ENCODE data around the gene COPZ1. TPM values are rescaled to one million over a fixed set of nuclear protein-coding genes. Genes with fewer than 3 reads are reported as not detected.

COPZ1 gene
- total and polyA plus RNA-seq, 4 donors, result 98.8 to 163 (median 136) TPM

DNA sequence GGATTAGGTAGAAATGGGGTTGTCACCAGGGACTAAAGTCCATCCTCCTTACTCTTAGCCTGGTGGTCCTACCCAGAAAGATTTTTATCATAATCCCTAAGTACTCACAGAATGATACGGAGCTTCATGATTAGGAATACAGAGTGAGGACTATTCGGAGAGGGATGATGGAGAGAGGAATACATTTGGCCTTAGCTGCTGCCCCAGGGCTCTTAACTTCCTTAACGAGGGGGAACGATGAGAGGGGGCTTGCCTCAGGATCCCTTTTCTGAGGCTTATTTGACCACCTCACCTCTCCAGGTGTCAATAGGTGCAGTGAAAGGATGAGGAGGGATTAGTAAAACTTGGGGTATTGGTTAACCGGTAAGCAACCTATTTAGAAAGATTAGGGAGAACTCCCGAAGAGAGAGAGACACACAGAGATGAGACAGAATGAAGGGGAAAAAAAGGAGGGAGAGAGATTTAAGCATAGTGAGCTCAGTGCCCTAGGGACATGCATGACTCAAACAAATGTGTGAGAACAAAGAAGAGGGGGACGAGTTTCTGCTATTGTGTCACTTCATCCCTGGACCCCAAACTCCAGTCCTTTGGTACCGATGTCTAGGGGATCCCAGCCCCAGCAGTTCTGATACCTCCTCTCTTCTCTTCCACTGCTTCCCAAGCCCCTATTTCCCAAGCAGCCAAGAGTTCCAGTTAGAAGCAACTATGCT is 25.3 kb upstream of the COPZ1 start:
- WGBS, 2 donors, result 32 to 54% methylated on average over 8 of the region's 8 CpGs
- DNase-seq (no peak), ATAC-seq (ENCODE audit: insufficient read depth, low FRiP score) (no peak)
- peak overlapping the region in 1 of 2 donors; percentile 23 for H3K9ac ChIP-seq (ENCODE audit: insufficient read depth in 1 of 2, low read length in 2 of 2)
- H3K4me1 ChIP-seq (ENCODE audit: control insufficient read depth in 5 of 5, insufficient read depth in 5 of 5, low read length in 5 of 5), result peaks cover 0 to 11% (median 3%) of the 10 kb centered on the region in 5 donors
- H3K4me3 ChIP-seq, result no peak overlapping the region
- peaks cover 0 to 21% (median 20%) of the 10 kb centered on the region in 3 donors for H3K27me3 ChIP-seq (ENCODE audit: control insufficient read depth in 3 of 3, insufficient read depth in 3 of 3, low read length in 2 of 3)
- H3K27ac ChIP-seq (ENCODE audit: low read depth in 1 of 2, low read length in 1 of 2), result no peak overlapping the region
- H3K36me3 ChIP-seq (ENCODE audit: control insufficient read depth in 4 of 4, insufficient read depth in 4 of 4, low read length in 4 of 4), result no peaks in the 10 kb centered on the region
- no peak for TF ChIP-seq CTCF (IDR thresholded peaks at IDR 0.05; ENCODE audit: control extremely low read depth, extremely low read depth)
- H3K9me3 ChIP-seq (ENCODE audit: control insufficient read depth in 4 of 4, insufficient read depth in 3 of 4, low read length in 3 of 4), result no peaks in the 10 kb centered on the region

- 14 to 31% methylated on average over 3 of the region's 3 CpGs for WGBS, 2 donors
- Histone ChIP-seq H3K9me3 (ENCODE audit: control insufficient read depth in 4 of 4, insufficient read depth in 3 of 4, low read length in 3 of 4) (no peaks in the 10 kb centered on the region), H3K36me3 (ENCODE audit: control insufficient read depth in 4 of 4, insufficient read depth in 4 of 4, low read length in 4 of 4) (no peaks in the 10 kb centered on the region), H3K27me3 (ENCODE audit: control insufficient read depth in 3 of 3, insufficient read depth in 3 of 3, low read length in 2 of 3) (peaks cover 0 to 21% (median 20%) of the 10 kb centered on the region in 3 donors), H3K4me1 (ENCODE audit: control insufficient read depth in 5 of 5, insufficient read depth in 5 of 5, low read length in 5 of 5) (peaks cover 0 to 11% (median 3%) of the 10 kb centered on the region in 5 donors), H3K4me3 (no peak overlapping the region), H3K9ac (ENCODE audit: insufficient read depth in 1 of 2, low read length in 2 of 2) (peak overlapping the region in 1 of 2 donors; percentile 16), H3K27ac (ENCODE audit: low read depth in 1 of 2, low read length in 1 of 2) (no peak overlapping the region)
- no peak for TF ChIP-seq CTCF (IDR thresholded peaks at IDR 0.05; ENCODE audit: control extremely low read depth, extremely low read depth)
- no peak for DNase-seq
- no peak for ATAC-seq (ENCODE audit: insufficient read depth, low FRiP score)
Measured at GRCh38 chr12:54300225-54300731, 24.7 kb upstream of the COPZ1 start.

GRCh38 chr12:54300732-54301427 is 24.1 kb upstream of the COPZ1 start, which contains the start of gene NFE2:
Gene NFE2 (minus strand): TSS chr12:54301015. CDS start chr12:54295248, 5,767 bp downstream.
- no peaks in the 10 kb centered on the region for H3K9me3 ChIP-seq (ENCODE audit: control insufficient read depth in 4 of 4, insufficient read depth in 3 of 4, low read length in 3 of 4)
- H3K27ac ChIP-seq (ENCODE audit: low read depth in 1 of 2, low read length in 1 of 2), result peak within 1 kb of the TSS in 1 of 2 donors; percentile 26
- H3K27me3 ChIP-seq (ENCODE audit: control insufficient read depth in 3 of 3, insufficient read depth in 3 of 3, low read length in 2 of 3), result peaks cover 0 to 21% (median 20%) of the 10 kb centered on the region in 3 donors

More at GRCh38 chr12:54300732-54301427, 24.1 kb upstream of the COPZ1 start, which contains the start of gene NFE2:
- no peak for TF ChIP-seq CTCF (IDR thresholded peaks at IDR 0.05; ENCODE audit: control extremely low read depth, extremely low read depth)
- DNase-seq (peak; percentile 51 to 67 (median 66)), ATAC-seq (ENCODE audit: insufficient read depth, low FRiP score) (peak; percentile 62)
- Histone ChIP-seq H3K9ac (ENCODE audit: insufficient read depth in 1 of 2, low read length in 2 of 2) (peak within 1 kb of the TSS in 1 of 2 donors; percentile 16), H3K36me3 (ENCODE audit: control insufficient read depth in 4 of 4, insufficient read depth in 4 of 4, low read length in 4 of 4) (no peaks in the 10 kb centered on the region), H3K4me3 (no peak within 1 kb of the TSS), H3K4me1 (ENCODE audit: control insufficient read depth in 5 of 5, insufficient read depth in 5 of 5, low read length in 5 of 5) (peaks cover 0 to 11% (median 3%) of the 10 kb centered on the region in 5 donors)
- 3 to 5% methylated on average over 25 to 26 of the region's 26 CpGs for WGBS, 2 donors
